GM23248 (cell line): ENCODE results near the gene SLC7A11. TPM values are rescaled to one million over a fixed set of nuclear protein-coding genes. Genes with fewer than 3 reads are reported as not detected.
A peak's percentile ranks its signal among the peaks of the same experiment; 100 is the strongest.
"Not testable (repeated sequence)": the region's sequence is repeated elsewhere in the genome, so short reads cannot be mapped to it uniquely, and the experiment has no call there.

Source experiments
- DNase-seq: peaks from one replicate; pipeline ENCODE4 v3.0.0-alpha.2; 2015
- H2AFZ ChIP-seq: fragments of 200-600 bp; sonication (generic); 2 replicates; pipeline ENCODE4 v1.6.1; 2016; ENCODE audit warnings: antibody characterized with exemption
- H3F3A ChIP-seq: fragments of 200-600 bp; sonication (generic); 2 replicates; pipeline ENCODE4 v1.6.1; 2016; ENCODE audit warnings: mild to moderate bottlenecking, antibody characterized with exemption, mixed run types; ENCODE audit not compliant: insufficient read depth
- H3K27ac ChIP-seq: fragments of 200-600 bp; sonication (generic); 2 replicates; pipeline ENCODE4 v1.5.1; 2016; ENCODE audit warnings: mild to moderate bottlenecking
- H3K27me3 ChIP-seq: fragments of 200-600 bp; sonication (generic); replicated peaks from 2 replicates; pipeline ENCODE4 v1.6.1; 2016; ENCODE audit warnings: mild to moderate bottlenecking; ENCODE audit not compliant: insufficient read depth
- H3K36me3 ChIP-seq: fragments of 200-600 bp; sonication (generic); 2 replicates; pipeline ENCODE4 v1.6.1; 2016; ENCODE audit warnings: low read depth, mild to moderate bottlenecking
- H3K4me1 ChIP-seq: fragments of 200-600 bp; sonication (generic); 2 replicates; pipeline ENCODE4 v1.6.1; 2016; ENCODE audit warnings: mild to moderate bottlenecking; ENCODE audit not compliant: insufficient read depth
- H3K4me2 ChIP-seq: fragments of 200-600 bp; sonication (generic); one replicate; pipeline ENCODE4 v1.6.1; 2016; ENCODE audit warnings: mild to moderate bottlenecking; ENCODE audit not compliant: unreplicated experiment
- H3K4me3 ChIP-seq: fragments of 200-600 bp; sonication (generic); 2 replicates; pipeline ENCODE4 v1.5.1; 2016; ENCODE audit warnings: mild to moderate bottlenecking
- H3K79me2 ChIP-seq: fragments of 200-600 bp; sonication (generic); 2 replicates; pipeline ENCODE4 v1.6.1; 2016; ENCODE audit warnings: mild to moderate bottlenecking; ENCODE audit not compliant: insufficient read depth
- H3K9ac ChIP-seq: fragments of 200-600 bp; sonication (generic); 2 replicates; pipeline ENCODE4 v1.6.1; 2016; ENCODE audit warnings: mild to moderate bottlenecking
- H3K9me2 ChIP-seq: fragments of 200-600 bp; sonication (generic); 2 replicates; pipeline ENCODE4 v1.6.1; 2016; ENCODE audit warnings: mixed run types, mild to moderate bottlenecking, moderate library complexity; ENCODE audit not compliant: insufficient read depth
- H3K9me3 ChIP-seq: fragments of 200-600 bp; sonication (generic); one replicate; pipeline ENCODE4 v1.6.1; 2017; ENCODE audit warnings: low read depth
- H4K20me1 ChIP-seq: fragments of 200-600 bp; sonication (generic); 2 replicates; pipeline ENCODE4 v1.6.0; 2016; ENCODE audit not compliant: insufficient read depth
- EZH2 ChIP-seq: fragments of 200-600 bp; sonication (generic); IDR thresholded peaks from 2 replicates; pipeline ENCODE4 v1.6.1; 2018; ENCODE audit warnings: antibody characterized with exemption, mild to moderate bottlenecking; ENCODE audit not compliant: insufficient read depth, poor library complexity, severe bottlenecking
- EZH2phosphoT487 ChIP-seq: fragments of 200-600 bp; sonication (generic); IDR thresholded peaks from 2 replicates; pipeline ENCODE4 v1.6.1; 2018; ENCODE audit warnings: antibody characterized with exemption, moderate library complexity, mild to moderate bottlenecking, low read depth; ENCODE audit not compliant: insufficient read depth
- WGBS, 2 experiments: methylation state at CpG; one replicate each; pipeline ENCODE4 v1.1.6; 2015 to 2017; ENCODE audit warnings: low lambda C conversion rate in 2 of 2, low coverage in 1 of 2; ENCODE audit errors: missing lambda C conversion rate in 2 of 2; 5-methylcytosine and 5-hydroxymethylcytosine counted together
- in situ Hi-C: fragments of 300-500 bp; cut with MboI; formaldehyde crosslinking; loops from 2 replicates; pipeline ENCODE4 v1.15.0; 2020
- polyA plus RNA-seq: library from polyadenylated mRNA; unstranded; fragments of >200 nt; fragmentation: Nextera tagmentation; extraction: Ambion mirVana; gene quantifications from 2 replicates; pipeline ENCODE4 v1.2.1, GENCODE V29; 2016
- total RNA-seq: library from RNA; depleted of rRNA; stranded (reverse); fragments of >200 nt; shearing (Covaris generic); gene quantifications from 2 replicates; pipeline ENCODE4 v1.2.3, GENCODE V29; 2014

The SLC7A11 gene
- total and polyA plus RNA-seq, 2 experiments from 2014 or later = 19.6 to 72.3 TPM

DNA sequence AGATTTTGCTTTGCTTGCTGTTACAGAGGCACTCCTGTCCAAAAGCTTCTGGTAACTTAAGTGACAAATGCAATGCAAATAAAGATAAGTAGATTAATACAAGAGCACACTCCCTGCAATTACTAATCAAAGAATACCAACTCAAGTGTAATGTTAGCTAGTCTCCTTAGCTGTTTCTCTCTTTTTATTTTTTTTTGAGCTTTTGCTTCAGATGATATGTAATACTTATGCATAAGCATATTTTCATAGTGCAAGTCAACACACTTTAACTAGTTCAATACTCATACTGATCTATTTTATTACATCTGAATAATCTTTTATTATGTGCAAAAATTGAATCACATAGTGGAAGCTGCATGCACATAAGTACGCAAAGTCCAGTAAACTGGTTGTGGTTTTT is 2.7 kb downstream of the SLC7A11 start:
- H3F3A ChIP-seq = peaks cover 58% of the 10 kb centered on the region
- whole genome bisulfite sequencing, 2 experiments = 0% methylated on average over 1 of the region's 1 CpG
- peak overlapping the region; percentile 89 for H3K4me2 ChIP-seq
- H3K4me3 ChIP-seq = peak overlapping the region; percentile 81
- no peaks in the 10 kb centered on the region for H3K9me3 ChIP-seq
- H3K27me3 ChIP-seq = no peaks in the 10 kb centered on the region
- no peak for DNase-seq
- H2AFZ ChIP-seq = no peak overlapping the region
- no peaks in the 10 kb centered on the region for H4K20me1 ChIP-seq
- H3K27ac ChIP-seq = peak overlapping the region; percentile 98; the same call in 1 of the 2 replicates
- no peaks in the 10 kb centered on the region for H3K9me2 ChIP-seq
- H3K79me2 ChIP-seq = peaks cover 51% of the 10 kb centered on the region
- in situ Hi-C loops = no loop called here
- TF ChIP-seq EZH2 (no peak), EZH2phosphoT487 (no peak)
- peaks cover 4% of the 10 kb centered on the region; the same call in 1 of the 2 replicates for H3K36me3 ChIP-seq
- H3K4me1 ChIP-seq = peaks cover 39% of the 10 kb centered on the region
- H3K9ac ChIP-seq = peak overlapping the region; percentile 71

DNA sequence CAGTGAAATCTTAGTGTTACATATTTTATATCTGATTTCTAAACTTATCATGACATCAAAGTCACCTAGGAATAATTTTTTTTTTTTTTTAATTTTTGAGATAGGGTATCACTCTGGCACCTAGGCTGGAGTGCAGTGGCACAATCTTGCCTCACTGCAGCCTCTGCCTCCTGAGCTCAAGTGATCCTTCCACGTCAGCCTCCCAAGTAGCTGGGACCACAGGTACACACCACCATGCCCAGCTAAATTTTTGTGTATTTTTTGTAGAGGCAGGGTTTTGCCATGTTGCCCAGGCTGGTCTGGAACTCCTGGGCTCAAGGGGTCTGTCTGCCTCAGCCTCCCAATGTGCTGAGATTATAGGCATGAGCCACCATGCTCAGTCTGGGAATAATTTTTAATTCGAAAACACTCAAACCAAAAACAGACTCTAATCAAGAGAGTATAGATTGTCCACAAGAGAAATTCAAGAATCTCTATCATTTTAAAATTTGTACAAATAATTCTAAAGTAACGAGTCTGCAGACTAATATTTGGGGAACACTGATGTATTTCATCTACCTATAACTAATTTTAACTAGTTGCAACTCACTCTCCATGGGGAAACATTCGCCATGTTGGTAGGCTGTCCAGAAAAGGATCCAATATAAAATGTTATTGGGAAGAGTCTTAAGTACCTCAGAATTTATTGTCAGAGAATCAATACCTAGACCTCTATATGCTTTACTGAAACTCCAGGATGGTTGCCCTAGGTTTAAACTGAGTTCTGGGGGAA is 3.4 kb downstream of the SLC7A11 start:
- H4K20me1 ChIP-seq = no peaks in the 10 kb centered on the region
- no peak for DNase-seq
- H3K27me3 ChIP-seq = no peaks in the 10 kb centered on the region
- peaks cover 65% of the 10 kb centered on the region for H3F3A ChIP-seq
- TF ChIP-seq EZH2phosphoT487 (no peak), EZH2 (no peak)
- peaks cover 59% of the 10 kb centered on the region for H3K79me2 ChIP-seq
- peak overlapping the region; percentile 81 for H3K4me3 ChIP-seq
- peak overlapping the region; percentile 71 for H3K9ac ChIP-seq
- 97 to 99% methylated on average over 4 of the region's 4 CpGs for WGBS, 2 experiments
- peak overlapping the region; percentile 89 for H3K4me2 ChIP-seq
- no peaks in the 10 kb centered on the region for H3K9me3 ChIP-seq
- in situ Hi-C loops = no loop called here
- H3K27ac ChIP-seq = peak overlapping the region; percentile 98; the same call in 1 of the 2 replicates
- no peaks in the 10 kb centered on the region for H3K9me2 ChIP-seq
- peaks cover 12% of the 10 kb centered on the region for H3K36me3 ChIP-seq
- no peak overlapping the region for H2AFZ ChIP-seq
- peaks cover 46% of the 10 kb centered on the region for H3K4me1 ChIP-seq

DNA sequence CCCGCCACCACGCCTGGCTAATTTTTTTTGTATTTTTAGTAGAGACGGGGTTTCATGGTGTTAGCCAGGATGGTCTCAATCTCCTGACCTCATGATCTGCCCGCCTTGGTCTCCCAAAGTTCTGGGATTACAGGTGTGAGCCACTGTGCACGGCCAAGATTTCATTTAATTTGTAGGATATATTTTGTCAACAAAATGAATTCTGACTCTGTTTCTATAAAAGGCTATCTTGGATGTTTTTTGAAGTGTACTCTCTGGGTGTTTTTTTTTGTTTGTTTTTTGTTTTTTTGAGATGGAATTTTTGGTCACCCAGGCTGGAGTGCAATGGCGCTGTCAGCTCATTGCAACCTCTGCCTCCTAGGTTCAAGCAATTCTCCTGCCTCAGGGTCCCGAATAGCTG is 5.0 kb downstream of the SLC7A11 start:
- Histone ChIP-seq H3K36me3 (peaks cover 22% of the 10 kb centered on the region), H3K4me1 (peaks cover 36% of the 10 kb centered on the region), H3K79me2 (peaks cover 65% of the 10 kb centered on the region), H3F3A (peaks cover 57% of the 10 kb centered on the region)
- H3K9me3 ChIP-seq, H3K4me2 ChIP-seq, H3K27me3 ChIP-seq, H3K4me3 ChIP-seq, H2AFZ ChIP-seq, H3K9me2 ChIP-seq, in situ Hi-C loops, H3K27ac ChIP-seq, H4K20me1 ChIP-seq, H3K9ac ChIP-seq, DNase-seq: not testable (repeated sequence)
- WGBS, 2 experiments = 96 to 100% methylated on average over 7 of the region's 7 CpGs

DNA sequence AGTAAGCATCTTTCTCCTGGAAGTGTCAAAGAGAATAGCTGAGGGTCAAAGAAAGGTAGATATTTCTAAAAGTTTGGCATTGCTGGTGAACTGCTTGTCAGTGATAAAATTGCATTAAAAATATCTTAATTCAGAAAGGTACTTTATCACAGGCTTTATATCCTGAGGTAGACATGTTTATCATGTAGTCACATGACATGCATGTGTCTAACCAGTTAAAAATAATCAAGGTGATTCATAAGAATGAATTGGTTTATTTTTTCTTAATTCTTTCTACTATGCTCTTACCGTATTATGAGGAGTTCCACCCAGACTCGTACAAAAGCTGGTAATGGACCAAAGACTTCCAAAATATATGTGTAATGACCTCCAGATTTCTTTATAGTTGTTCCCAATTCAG is 6.1 kb downstream of the SLC7A11 start:
- peak; percentile 50 for DNase-seq
- Histone ChIP-seq H3K27ac (peak overlapping the region; percentile 98), H3K36me3 (peaks cover 32% of the 10 kb centered on the region), H3K9me2 (no peaks in the 10 kb centered on the region), H3K4me3 (no peak overlapping the region), H3K4me1 (peaks cover 36% of the 10 kb centered on the region), H3F3A (peaks cover 46% of the 10 kb centered on the region), H3K9me3 (no peaks in the 10 kb centered on the region), H4K20me1 (no peaks in the 10 kb centered on the region), H3K27me3 (no peaks in the 10 kb centered on the region), H3K9ac (peak overlapping the region; percentile 78), H3K4me2 (no peak overlapping the region), H3K79me2 (peaks cover 61% of the 10 kb centered on the region), H2AFZ (no peak overlapping the region)
- no peak for TF ChIP-seq EZH2phosphoT487
- TF ChIP-seq EZH2 = no peak
- in situ Hi-C loops = no loop called here
- WGBS, 2 experiments = 52 to 69% methylated on average over 2 of the region's 2 CpGs
